Measurements from ENCODE around the gene AKAP12.

AKAP12 gene

GRCh38 chr6:151209071-151209831, 30.5 kb upstream of the AKAP12 start:
- Histone ChIP-seq H3K9me3 (ENCODE audit: insufficient read depth, low read length, severe bottlenecking) (peaks cover 5% of the 10 kb centered on the region), H3K79me2 (ENCODE audit: insufficient read depth, low read length) (no peaks in the 10 kb centered on the region), H3K9ac (ENCODE audit: low read depth, low read length) (no peak overlapping the region), H3K36me3 (ENCODE audit: insufficient read depth, low read length) (no peaks in the 10 kb centered on the region), H4K20me1 (ENCODE audit: insufficient read depth, low read length) (no peaks in the 10 kb centered on the region), H2AFZ (ENCODE audit: low read depth, low read length) (no peak overlapping the region), H3K4me1 (ENCODE audit: insufficient read depth, low read length) (no peaks in the 10 kb centered on the region), H3K4me3 (ENCODE audit: low read depth in 1 of 2, low read length in 2 of 2) (no peak overlapping the region), H3K27ac (ENCODE audit: low read length) (no peak overlapping the region), H3K27me3 (ENCODE audit: insufficient read depth, low read length, poor library complexity) (peaks cover 5% of the 10 kb centered on the region), H3K4me2 (ENCODE audit: insufficient read depth, low read length) (no peak overlapping the region)
- TF ChIP-seq CTCF (IDR thresholded peaks at IDR 0.05; ENCODE audit: borderline replicate concordance, extremely low read depth, low read length, poor library complexity, severe bottlenecking) (no peak), EZH2 (IDR thresholded peaks at IDR 0.05; ENCODE audit: borderline replicate concordance, low read depth, low read length, severe bottlenecking) (no peak)
- DNase-seq (no peak), ATAC-seq (ENCODE audit: insufficient read depth, low read depth) (no peak)

GRCh38 chr6:151211075-151211474, 28.7 kb upstream of the AKAP12 start:
- Histone ChIP-seq H3K36me3 (ENCODE audit: insufficient read depth, low read length) (no peaks in the 10 kb centered on the region), H3K27me3 (ENCODE audit: insufficient read depth, low read length, poor library complexity) (no peaks in the 10 kb centered on the region), H3K27ac (ENCODE audit: low read length) (no peak overlapping the region), H3K4me1 (ENCODE audit: insufficient read depth, low read length) (no peaks in the 10 kb centered on the region), H3K79me2 (ENCODE audit: insufficient read depth, low read length) (no peaks in the 10 kb centered on the region), H4K20me1 (ENCODE audit: insufficient read depth, low read length) (no peaks in the 10 kb centered on the region), H3K9me3 (ENCODE audit: insufficient read depth, low read length, severe bottlenecking) (peaks cover 5% of the 10 kb centered on the region), H3K9ac (ENCODE audit: low read depth, low read length) (no peak overlapping the region), H3K4me2 (ENCODE audit: insufficient read depth, low read length) (no peak overlapping the region), H3K4me3 (ENCODE audit: low read depth in 1 of 2, low read length in 2 of 2) (no peak overlapping the region), H2AFZ (ENCODE audit: low read depth, low read length) (no peak overlapping the region)
- TF ChIP-seq CTCF (IDR thresholded peaks at IDR 0.05; ENCODE audit: borderline replicate concordance, extremely low read depth, low read length, poor library complexity, severe bottlenecking) (no peak), EZH2 (IDR thresholded peaks at IDR 0.05; ENCODE audit: borderline replicate concordance, low read depth, low read length, severe bottlenecking) (no peak)
- no peak for DNase-seq
- no peak for ATAC-seq (ENCODE audit: insufficient read depth, low read depth)

- Histone ChIP-seq H2AFZ (ENCODE audit: low read depth, low read length) (no peak overlapping the region), H3K4me3 (ENCODE audit: low read depth in 1 of 2, low read length in 2 of 2) (no peak overlapping the region), H3K4me1 (ENCODE audit: insufficient read depth, low read length) (no peaks in the 10 kb centered on the region), H4K20me1 (ENCODE audit: insufficient read depth, low read length) (no peaks in the 10 kb centered on the region), H3K9me3 (ENCODE audit: insufficient read depth, low read length, severe bottlenecking) (peaks cover 5% of the 10 kb centered on the region), H3K4me2 (ENCODE audit: insufficient read depth, low read length) (no peak overlapping the region), H3K27me3 (ENCODE audit: insufficient read depth, low read length, poor library complexity) (no peaks in the 10 kb centered on the region), H3K79me2 (ENCODE audit: insufficient read depth, low read length) (no peaks in the 10 kb centered on the region), H3K36me3 (ENCODE audit: insufficient read depth, low read length) (no peaks in the 10 kb centered on the region), H3K27ac (ENCODE audit: low read length) (no peak overlapping the region), H3K9ac (ENCODE audit: low read depth, low read length) (no peak overlapping the region)
- no peak for TF ChIP-seq EZH2 (IDR thresholded peaks at IDR 0.05; ENCODE audit: borderline replicate concordance, low read depth, low read length, severe bottlenecking)
- TF ChIP-seq CTCF (IDR thresholded peaks at IDR 0.05; ENCODE audit: borderline replicate concordance, extremely low read depth, low read length, poor library complexity, severe bottlenecking): no peak
- no peak for ATAC-seq (ENCODE audit: insufficient read depth, low read depth)
- DNase-seq: no peak
These were observed 26.4 kb upstream of the AKAP12 start for GRCh38 chr6:151213352-151213751.
